AG09319 (cell line): ENCODE data around the gene HRNR.
"Not testable (repeated sequence)": the region's sequence is repeated elsewhere in the genome, so short reads cannot be mapped to it uniquely, and the experiment has no call there.

Experiments
- DNase-seq: peaks from one replicate; pipeline ENCODE4 v3.0.0-alpha.2; 2010; ENCODE audit warnings: low read depth; ENCODE audit errors: extremely low read depth
- CTCF ChIP-seq: IDR thresholded peaks from 2 replicates; pipeline ENCODE4 v1.5.1; 2011; ENCODE audit warnings: low read depth, mild to moderate bottlenecking, inconsistent platforms, low read length, moderate library complexity

Gene HRNR

GRCh38 chr1:152227310-152227928 is 3.4 kb upstream of the HRNR start:
- TF ChIP-seq CTCF = peak; percentile 7; the same call in 1 of the 2 replicates
- no peak for DNase-seq

- no peak for DNase-seq
- no peak for TF ChIP-seq CTCF
These were observed 1.7 kb upstream of the HRNR start for GRCh38 chr1:152225678-152226077.

GRCh38 chr1:152220166-152221163 is 3.5 kb downstream of the HRNR start:
- no peak for TF ChIP-seq CTCF
- DNase-seq = no peak

GRCh38 chr1:152219438-152219837 is 4.6 kb downstream of the HRNR start:
- not testable (repeated sequence) for DNase-seq

GRCh38 chr1:152218762-152219436 is 5.1 kb downstream of the HRNR start:
- TF ChIP-seq CTCF = no peak
- DNase-seq = no peak

- not testable (repeated sequence) for DNase-seq
These were observed 8.4 kb downstream of the HRNR start for GRCh38 chr1:152215604-152216003.

GRCh38 chr1:152214911-152215310 is 9.1 kb downstream of the HRNR start:
- DNase-seq = not testable (repeated sequence)

GRCh38 chr1:152198982-152199381 is 25.0 kb downstream of the HRNR start:
- no peak for DNase-seq
- TF ChIP-seq CTCF = no peak
